Testis (tissue), 2 donors: Measurements from ENCODE around the gene TLK2.

Experiments
- CTCF ChIP-seq, 3 experiments: fragments of 450-650 bp in 2 of 3; fragments of 200-600 bp in 1 of 3; sonication (generic) in 1 of 3; IDR thresholded peaks; one replicate each; pipeline ENCODE4 v1.5.1; 2016 to 2019; ENCODE audit warnings: antibody characterized with exemption in 3 of 3, mild to moderate bottlenecking in 2 of 3, moderate library complexity in 1 of 3
- POLR2A ChIP-seq: fragments of 450-650 bp; IDR thresholded peaks from one replicate; pipeline ENCODE4 v1.6.1; 2017; ENCODE audit warnings: antibody characterized with exemption, mild to moderate bottlenecking, moderate library complexity

- TF ChIP-seq CTCF (IDR thresholded peaks at IDR 0.05) (no peak), POLR2A (no peak)
Measured at GRCh38 chr17:62617894-62618472, 139.4 kb downstream of the TLK2 start.
